GM12891 (cell line): Measurements from ENCODE around the gene ZNF592.

ENCODE experiments used
- DNase-seq: peaks from one replicate; pipeline ENCODE4 v3.0.0; 2011; ENCODE audit warnings: low spot score; ENCODE audit not compliant: insufficient read length
- FAIRE-seq: peaks from 2 replicates; lab custom pipeline; 2011; peaks lifted over from hg19 to GRCh38; lab: Jason Lieb, UNC
- PAX5 ChIP-seq: IDR thresholded peaks from 2 replicates; pipeline ENCODE4 v1.6.1; 2011; ENCODE audit warnings: low read length, moderate library complexity, mild to moderate bottlenecking; ENCODE audit not compliant: insufficient read depth, severe bottlenecking
- POLR2A ChIP-seq: IDR thresholded peaks from 2 replicates; pipeline ENCODE4 v1.6.1; 2011; ENCODE audit warnings: low read depth, low read length, control low read depth
- POLR2AphosphoS5 ChIP-seq: IDR thresholded peaks from 2 replicates; pipeline ENCODE4 v1.6.1; 2011; ENCODE audit warnings: low read depth, low read length, control low read depth
- POU2F2 ChIP-seq: IDR thresholded peaks from 2 replicates; pipeline ENCODE4 v1.6.1; 2011; ENCODE audit warnings: low read depth, mild to moderate bottlenecking, control low read depth, low read length, moderate library complexity
- SPI1 ChIP-seq: IDR thresholded peaks from 2 replicates; pipeline ENCODE4 v1.6.1; 2011; ENCODE audit warnings: low read depth, low read length, control low read depth
- TAF1 ChIP-seq: IDR thresholded peaks from 2 replicates; pipeline ENCODE4 v1.6.1; 2011; ENCODE audit warnings: low read depth, low read length, control low read depth

The ZNF592 gene

GRCh38 chr15:84816694-84817465, 68.5 kb downstream of the ZNF592 start, which contains the start of gene ALPK3:
TSS of gene ALPK3 (plus strand) at chr15:84817356. CDS start at chr15:84817453, 97 bp downstream.
- FAIRE-seq (no peak), DNase-seq (no peak)
- no peak for TF ChIP-seq POLR2A

DNA sequence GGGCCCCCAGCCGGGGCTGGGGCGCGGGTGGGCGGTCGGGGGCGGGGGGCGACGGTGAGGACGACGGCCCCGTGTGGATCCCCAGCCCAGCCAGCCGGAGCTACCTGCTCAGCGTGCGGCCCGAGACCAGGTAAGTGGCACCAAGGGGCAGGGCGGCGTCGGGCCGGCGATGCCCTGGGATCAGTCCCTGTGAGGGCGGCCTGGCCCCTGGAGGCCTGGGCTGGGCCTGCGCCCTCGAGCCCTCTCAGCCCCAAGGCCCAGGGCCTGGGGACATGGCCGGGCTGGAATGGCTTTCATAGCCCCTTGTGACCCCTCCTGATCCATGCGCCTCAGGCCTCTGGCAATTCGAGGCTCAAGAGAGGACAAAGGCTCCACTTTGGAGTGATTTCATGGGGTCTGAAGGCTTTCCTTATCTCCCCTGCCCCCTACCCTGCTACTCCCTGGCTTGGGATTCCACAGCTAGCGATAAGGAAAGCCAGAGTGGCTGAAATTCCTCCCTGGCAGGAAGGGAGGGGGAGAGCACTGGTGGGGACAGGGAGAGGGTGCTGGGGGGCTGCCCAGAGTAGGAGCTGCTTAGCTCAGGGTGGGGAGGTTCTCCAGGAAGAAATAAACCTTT, 69.2 kb downstream of the ZNF592 start:
- FAIRE-seq = no peak
- no peak for DNase-seq
- TF ChIP-seq POLR2A (no peak), POU2F2 (no peak), POLR2AphosphoS5 (no peak)

DNA sequence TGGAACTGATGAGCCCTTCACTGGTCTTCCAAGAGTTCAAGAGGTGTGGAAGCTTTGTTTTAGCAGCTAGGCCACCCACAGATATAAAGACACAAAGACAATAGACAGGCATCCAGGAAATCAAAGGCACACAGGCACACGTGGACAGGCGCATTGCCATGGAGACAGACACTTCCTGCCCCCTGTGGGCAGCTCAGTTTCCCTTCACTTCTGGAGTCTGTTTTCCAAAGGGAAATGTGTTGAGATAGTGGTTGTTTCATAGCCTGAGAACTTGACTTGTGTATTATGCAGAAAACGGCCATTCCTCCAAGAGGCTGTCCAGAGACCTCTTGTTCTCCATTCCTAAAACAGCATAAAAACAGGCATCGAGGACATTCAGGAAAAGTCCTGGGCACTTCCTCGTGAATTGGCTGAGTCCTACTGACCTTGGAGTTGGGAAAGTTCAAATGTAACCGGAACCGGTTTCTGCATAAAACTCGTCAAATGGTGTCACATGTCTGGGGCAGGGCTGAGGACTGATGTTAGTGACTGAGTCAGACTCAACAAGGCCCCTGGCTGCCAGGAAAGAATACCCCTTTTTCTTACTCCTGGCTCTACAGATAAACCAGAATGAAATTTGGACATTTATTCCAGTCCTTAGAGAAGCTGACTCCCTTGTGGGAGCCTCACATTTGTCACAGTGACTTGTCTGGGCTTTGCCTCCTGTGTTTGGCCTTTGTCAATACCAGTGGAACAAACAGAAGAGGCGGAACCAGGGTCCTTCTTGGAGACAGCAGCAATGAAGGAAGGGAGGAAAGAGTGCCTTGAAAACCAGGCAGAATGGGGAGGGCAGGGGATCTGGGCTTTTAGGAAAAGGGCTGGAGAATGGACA, 70.1 kb downstream of the ZNF592 start:
- TF ChIP-seq SPI1 (no peak), PAX5 (no peak), POU2F2 (no peak), POLR2AphosphoS5 (no peak), TAF1 (no peak), POLR2A (no peak)
- FAIRE-seq (no peak), DNase-seq (no peak)

- TF ChIP-seq PAX5 (no peak), TAF1 (no peak), POLR2AphosphoS5 (no peak), POLR2A (no peak), SPI1 (no peak), POU2F2 (no peak)
- DNase-seq (no peak), FAIRE-seq (no peak)
Measured at GRCh38 chr15:84819291-84819768, 70.9 kb downstream of the ZNF592 start.

GRCh38 chr15:84819791-84820190, 71.4 kb downstream of the ZNF592 start:
- FAIRE-seq (no peak), DNase-seq (no peak)
- TF ChIP-seq SPI1 (no peak), POU2F2 (no peak), POLR2A (no peak), POLR2AphosphoS5 (no peak), TAF1 (no peak), PAX5 (no peak)

DNA sequence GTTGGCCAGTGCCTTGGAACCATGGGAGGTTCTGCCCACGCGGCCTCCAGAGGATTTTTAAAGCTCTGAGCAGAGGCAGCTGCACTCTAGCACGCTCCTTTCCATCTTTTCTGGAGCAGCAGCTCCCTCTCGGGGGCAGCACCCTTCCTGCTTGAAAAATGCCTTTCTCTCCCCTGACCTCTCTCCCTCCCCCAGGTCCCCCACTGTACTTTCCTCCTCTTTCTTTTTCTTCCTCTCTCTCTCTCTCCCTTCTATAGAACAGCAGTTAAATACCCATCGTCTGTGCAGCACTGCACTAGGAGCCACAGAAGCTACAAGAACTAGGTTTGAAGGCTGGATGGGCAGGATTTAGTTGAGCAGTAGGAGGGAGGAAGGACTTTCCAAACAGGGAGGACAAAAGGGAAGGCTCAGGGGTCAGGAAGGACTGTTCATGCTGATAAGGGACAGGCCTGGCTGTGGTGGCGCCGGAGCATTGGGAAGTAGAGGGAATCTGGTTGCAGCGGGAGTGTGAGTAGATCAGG, 73.2 kb downstream of the ZNF592 start:
- FAIRE-seq (no peak), DNase-seq (no peak)
- TF ChIP-seq TAF1 (no peak), PAX5 (no peak), POLR2A (no peak), SPI1 (no peak), POLR2AphosphoS5 (no peak), POU2F2 (no peak)

DNA sequence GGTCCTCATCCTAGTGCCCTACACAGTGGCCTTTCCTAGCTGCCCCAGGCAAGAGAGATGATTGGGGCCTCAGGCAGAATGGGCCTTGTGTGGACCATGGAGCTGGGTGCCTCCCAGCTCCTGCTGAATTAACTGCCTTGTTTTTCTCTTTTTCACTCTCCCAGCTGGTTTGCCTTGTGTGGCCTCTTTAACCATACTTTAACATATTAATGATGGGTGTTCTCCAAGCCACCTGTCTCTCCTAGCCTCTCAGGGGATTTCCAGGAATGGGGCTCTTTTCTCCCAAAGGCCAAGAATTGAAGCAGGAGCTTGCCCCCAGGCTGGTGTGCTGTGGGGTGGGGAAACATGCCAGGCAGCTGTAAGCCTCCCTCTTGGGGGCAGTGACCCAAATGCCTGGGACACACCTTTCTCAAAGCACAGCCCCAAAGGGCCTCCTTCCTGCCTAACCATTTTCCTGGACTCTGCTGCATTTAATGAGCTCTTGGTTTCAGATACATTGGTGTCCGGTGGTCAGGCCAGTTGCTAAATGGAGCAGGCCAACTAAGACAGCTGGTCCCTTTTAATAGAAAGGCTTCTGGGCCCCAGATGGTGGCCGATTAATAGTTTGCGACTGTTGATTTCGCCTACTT, 74.4 kb downstream of the ZNF592 start:
- FAIRE-seq (no peak), DNase-seq (no peak)
- TF ChIP-seq POU2F2 (no peak), TAF1 (no peak), SPI1 (no peak), POLR2A (no peak), POLR2AphosphoS5 (no peak), PAX5 (no peak)

DNA sequence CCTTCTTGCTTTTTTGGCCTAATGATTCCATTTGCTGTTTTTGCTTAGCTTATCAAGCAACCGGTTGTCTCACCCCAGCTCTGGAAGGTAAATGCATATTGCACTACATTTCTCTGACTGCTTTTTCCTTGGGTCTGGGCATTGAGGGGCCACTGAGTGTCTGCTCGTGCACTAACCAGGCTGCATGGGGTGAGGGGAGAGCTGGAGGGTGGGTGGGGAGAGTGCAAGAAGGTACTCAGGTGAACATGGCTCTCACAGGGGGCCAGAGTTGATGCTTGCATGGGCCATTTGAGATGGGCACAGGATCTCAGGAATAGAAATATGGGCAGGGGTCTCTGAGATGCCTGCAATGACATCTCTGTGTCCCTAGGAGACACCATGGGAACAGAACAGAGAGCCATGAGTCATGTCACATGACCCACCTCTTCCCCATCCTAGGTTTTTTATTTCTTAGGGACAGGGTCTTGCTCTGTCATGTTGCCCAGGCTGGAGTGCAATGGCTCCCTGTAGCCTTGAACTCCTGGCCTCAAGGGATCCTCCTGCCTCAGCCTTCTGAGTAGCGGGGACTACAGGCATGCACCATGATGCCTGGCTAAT, 75.0 kb downstream of the ZNF592 start:
- no peak for DNase-seq
- no peak for TF ChIP-seq TAF1
- TF ChIP-seq POLR2AphosphoS5 = no peak
- TF ChIP-seq PAX5 = no peak
- no peak for FAIRE-seq
